ENCODE measurements around the gene SFTPA1. TPM values are rescaled to one million over a fixed set of nuclear protein-coding genes. Genes with fewer than 3 reads are reported as not detected.
"Not testable (repeated sequence)": the region's sequence is repeated elsewhere in the genome, so short reads cannot be mapped to it uniquely, and the experiment has no call there.

The SFTPA1 gene
- total RNA-seq, 1 experiment from 2014 or later = not detected

- Histone ChIP-seq H3K27ac (ENCODE audit: low read depth, low read length, poor library complexity, severe bottlenecking) (no peak overlapping the region), H3K4me1 (ENCODE audit: insufficient read depth, low read length, poor library complexity, severe bottlenecking) (no peaks in the 10 kb centered on the region), H3K27me3 (replicated peaks; ENCODE audit: insufficient read depth, low read depth, low read length, poor library complexity) (no peaks in the 10 kb centered on the region), H3K9me3 (ENCODE audit: low read depth, low read length, poor library complexity, severe bottlenecking) (no peaks in the 10 kb centered on the region), H3K36me3 (ENCODE audit: insufficient read depth, low read length, poor library complexity, severe bottlenecking) (no peaks in the 10 kb centered on the region), H3K4me3 (ENCODE audit: low read depth, low read length, poor library complexity, severe bottlenecking) (no peak overlapping the region)
- CTCF ChIA-PET = no interaction called here
- TF ChIP-seq CTCF (conservative IDR thresholded peaks at IDR 0.05; ENCODE audit: low read depth, low read length) (no peak), EZH2 (IDR thresholded peaks at IDR 0.05; ENCODE audit: borderline replicate concordance, low read depth, low read length, poor library complexity, severe bottlenecking) (no peak)
- intact Hi-C loops (cut with micrococcal nuclease; ENCODE audit: unreplicated experiment) = no loop called here
- no peak for DNase-seq (ENCODE audit: low spot score)
- POLR2A ChIA-PET (ENCODE audit: low non-redundant PET) = no interaction called here
- BruUV-seq (replicated peaks) = no TSS peak
Measured at GRCh38 chr10:79638318-79638717, 27.6 kb downstream of the SFTPA1 start.

GRCh38 chr10:79652695-79653094 is 42.0 kb downstream of the SFTPA1 start:
- H3K27ac ChIP-seq (ENCODE audit: low read depth, low read length, poor library complexity, severe bottlenecking); H3K36me3 ChIP-seq (ENCODE audit: insufficient read depth, low read length, poor library complexity, severe bottlenecking); H3K27me3 ChIP-seq (replicated peaks; ENCODE audit: insufficient read depth, low read depth, low read length, poor library complexity); H3K4me3 ChIP-seq (ENCODE audit: low read depth, low read length, poor library complexity, severe bottlenecking); H3K9me3 ChIP-seq (ENCODE audit: low read depth, low read length, poor library complexity, severe bottlenecking); CTCF ChIA-PET; BruUV-seq (replicated peaks); intact Hi-C loops (cut with micrococcal nuclease; ENCODE audit: unreplicated experiment); DNase-seq (ENCODE audit: low spot score); POLR2A ChIA-PET (ENCODE audit: low non-redundant PET); H3K4me1 ChIP-seq (ENCODE audit: insufficient read depth, low read length, poor library complexity, severe bottlenecking): not testable (repeated sequence)

GRCh38 chr10:79663287-79663686 is 52.5 kb downstream of the SFTPA1 start:
- BruUV-seq (replicated peaks); H3K4me1 ChIP-seq (ENCODE audit: insufficient read depth, low read length, poor library complexity, severe bottlenecking); H3K27ac ChIP-seq (ENCODE audit: low read depth, low read length, poor library complexity, severe bottlenecking); POLR2A ChIA-PET (ENCODE audit: low non-redundant PET); H3K27me3 ChIP-seq (replicated peaks; ENCODE audit: insufficient read depth, low read depth, low read length, poor library complexity); H3K9me3 ChIP-seq (ENCODE audit: low read depth, low read length, poor library complexity, severe bottlenecking); CTCF ChIA-PET; H3K4me3 ChIP-seq (ENCODE audit: low read depth, low read length, poor library complexity, severe bottlenecking); H3K36me3 ChIP-seq (ENCODE audit: insufficient read depth, low read length, poor library complexity, severe bottlenecking); intact Hi-C loops (cut with micrococcal nuclease; ENCODE audit: unreplicated experiment); DNase-seq (ENCODE audit: low spot score): not testable (repeated sequence)

GRCh38 chr10:79664686-79665085 is 53.9 kb downstream of the SFTPA1 start:
- H3K4me3 ChIP-seq (ENCODE audit: low read depth, low read length, poor library complexity, severe bottlenecking); H3K4me1 ChIP-seq (ENCODE audit: insufficient read depth, low read length, poor library complexity, severe bottlenecking); H3K27ac ChIP-seq (ENCODE audit: low read depth, low read length, poor library complexity, severe bottlenecking); H3K27me3 ChIP-seq (replicated peaks; ENCODE audit: insufficient read depth, low read depth, low read length, poor library complexity); DNase-seq (ENCODE audit: low spot score); CTCF ChIA-PET; H3K36me3 ChIP-seq (ENCODE audit: insufficient read depth, low read length, poor library complexity, severe bottlenecking); POLR2A ChIA-PET (ENCODE audit: low non-redundant PET); H3K9me3 ChIP-seq (ENCODE audit: low read depth, low read length, poor library complexity, severe bottlenecking); intact Hi-C loops (cut with micrococcal nuclease; ENCODE audit: unreplicated experiment); BruUV-seq (replicated peaks): not testable (repeated sequence)

Other genes with a start within 250 kb of the SFTPA1 start
- 9.8 and 17.9 TPM in 2 replicates for gene ZCCHC24, start 165.3 kb upstream of the SFTPA1 start, total RNA-seq (2021)
- 2.7 and 3.1 TPM in 2 replicates for gene EIF5AL1, start 98.4 kb upstream of the SFTPA1 start, total RNA-seq (2021)
- gene SFTPA2, start 50.5 kb upstream of the SFTPA1 start, total RNA-seq (2021) = not detected in 2 replicates
- gene NUTM2B, start 92.3 kb downstream of the SFTPA1 start, total RNA-seq (2021) = 1.0 TPM in 2 replicates
- gene NUTM2E, start 215.8 kb downstream of the SFTPA1 start, total RNA-seq (2021) = 0.37 and 0.49 TPM in 2 replicates